Measurements from ENCODE around the gene PHKB. TPM values are rescaled to one million over a fixed set of nuclear protein-coding genes. Genes with fewer than 3 reads are reported as not detected.

Gene PHKB
- total RNA-seq, 1 experiment from 2014 or later = 81.3 TPM

DNA sequence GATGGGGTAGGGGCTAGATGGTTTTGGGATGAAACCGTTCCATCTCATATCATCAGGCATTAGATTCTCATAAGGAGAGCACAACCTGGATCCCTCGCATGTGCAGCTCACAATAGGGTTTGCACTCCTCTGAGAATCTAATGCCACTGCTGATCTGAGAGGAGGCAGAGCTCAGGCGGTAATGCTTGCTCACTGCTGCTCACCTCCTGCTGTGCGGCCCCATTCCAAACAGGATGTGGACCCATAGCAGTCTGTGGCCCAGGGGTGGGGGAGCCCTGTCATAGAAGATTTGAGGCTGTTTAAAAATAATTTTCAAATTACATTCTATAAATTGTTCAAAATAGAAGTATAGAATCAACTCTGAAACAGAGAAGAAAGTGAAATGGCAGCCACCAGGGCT, 50.8 kb downstream of the PHKB start:
- H3K27me3 ChIP-seq (ENCODE audit: insufficient read depth, low read depth) = no peaks in the 10 kb centered on the region
- H3K4me3 ChIP-seq = no peak overlapping the region
- H3K9me2 ChIP-seq (ENCODE audit: insufficient read depth) = no peaks in the 10 kb centered on the region
- no peak overlapping the region for H3K27ac ChIP-seq
- CTCF ChIA-PET = no interaction called here
- H3K9me3 ChIP-seq (ENCODE audit: insufficient read depth, low read depth) = no peaks in the 10 kb centered on the region
- no peak overlapping the region for H2AFZ ChIP-seq
- BruUV-seq (replicated peaks) = no TSS peak
- POLR2A ChIA-PET (ENCODE audit: unreplicated experiment) = no interaction called here
- H3F3A ChIP-seq (ENCODE audit: insufficient read depth, low read depth) = no peaks in the 10 kb centered on the region
- H3K36me3 ChIP-seq (ENCODE audit: low read depth) = 0 out of 2 replicates have a peak, but pooled peaks cover 7% of the 10 kb centered on the region
- no peak overlapping the region for H3K4me2 ChIP-seq
- TF ChIP-seq EZH2 (IDR thresholded peaks at IDR 0.05; ENCODE audit: low read depth) = no peak
- TF ChIP-seq, protein P1, sequence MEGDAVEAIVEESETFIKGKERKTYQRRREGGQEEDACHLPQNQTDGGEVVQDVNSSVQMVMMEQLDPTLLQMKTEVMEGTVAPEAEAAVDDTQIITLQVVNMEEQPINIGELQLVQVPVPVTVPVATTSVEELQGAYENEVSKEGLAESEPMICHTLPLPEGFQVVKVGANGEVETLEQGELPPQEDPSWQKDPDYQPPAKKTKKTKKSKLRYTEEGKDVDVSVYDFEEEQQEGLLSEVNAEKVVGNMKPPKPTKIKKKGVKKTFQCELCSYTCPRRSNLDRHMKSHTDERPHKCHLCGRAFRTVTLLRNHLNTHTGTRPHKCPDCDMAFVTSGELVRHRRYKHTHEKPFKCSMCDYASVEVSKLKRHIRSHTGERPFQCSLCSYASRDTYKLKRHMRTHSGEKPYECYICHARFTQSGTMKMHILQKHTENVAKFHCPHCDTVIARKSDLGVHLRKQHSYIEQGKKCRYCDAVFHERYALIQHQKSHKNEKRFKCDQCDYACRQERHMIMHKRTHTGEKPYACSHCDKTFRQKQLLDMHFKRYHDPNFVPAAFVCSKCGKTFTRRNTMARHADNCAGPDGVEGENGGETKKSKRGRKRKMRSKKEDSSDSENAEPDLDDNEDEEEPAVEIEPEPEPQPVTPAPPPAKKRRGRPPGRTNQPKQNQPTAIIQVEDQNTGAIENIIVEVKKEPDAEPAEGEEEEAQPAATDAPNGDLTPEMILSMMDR (conservative IDR thresholded peaks at IDR 0.05) = no peak
- H4K20me1 ChIP-seq (ENCODE audit: insufficient read depth) = 0 out of 2 replicates have a peak, but pooled peaks cover 5% of the 10 kb centered on the region
- intact Hi-C loops (cut with micrococcal nuclease; ENCODE audit: unreplicated experiment) = no loop called here
- DNase-seq = no peak
- no peaks in the 10 kb centered on the region for H3K4me1 ChIP-seq (replicated peaks; ENCODE audit: insufficient read depth)
- H3K79me2 ChIP-seq (ENCODE audit: low read depth) = no peaks in the 10 kb centered on the region

DNA sequence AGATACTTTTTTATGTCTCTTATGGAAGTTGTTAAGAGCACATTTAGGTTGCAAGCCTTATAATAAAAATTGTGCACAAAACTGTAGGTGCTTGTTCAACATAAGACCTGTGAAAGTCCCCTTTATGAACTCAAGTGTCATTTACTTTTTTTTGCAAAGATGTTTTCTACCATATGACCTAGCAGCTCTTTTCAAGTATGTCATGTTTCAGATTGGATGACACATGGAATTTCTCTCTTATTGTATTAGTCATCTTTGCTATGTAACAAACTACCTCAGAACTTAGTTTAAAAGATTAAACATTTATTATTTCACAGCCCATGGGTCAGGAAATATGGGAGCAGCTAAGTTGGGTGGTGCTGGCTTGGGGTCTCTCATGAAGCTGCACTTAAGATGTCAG, 57.9 kb downstream of the PHKB start:
- Histone ChIP-seq H3K9me3 (ENCODE audit: insufficient read depth, low read depth) (no peaks in the 10 kb centered on the region), H3K4me2 (no peak overlapping the region), H2AFZ (no peak overlapping the region), H4K20me1 (ENCODE audit: insufficient read depth) (0 out of 2 replicates have a peak, but pooled peaks cover 5% of the 10 kb centered on the region), H3K79me2 (ENCODE audit: low read depth) (no peaks in the 10 kb centered on the region), H3K27ac (no peak overlapping the region), H3K4me3 (no peak overlapping the region), H3K36me3 (ENCODE audit: low read depth) (0 out of 2 replicates have a peak, but pooled peaks cover 9% of the 10 kb centered on the region), H3K9me2 (ENCODE audit: insufficient read depth) (no peaks in the 10 kb centered on the region), H3K4me1 (replicated peaks; ENCODE audit: insufficient read depth) (no peaks in the 10 kb centered on the region), H3K27me3 (ENCODE audit: insufficient read depth, low read depth) (no peaks in the 10 kb centered on the region), H3F3A (ENCODE audit: insufficient read depth, low read depth) (no peaks in the 10 kb centered on the region)
- ChIA-PET POLR2A (ENCODE audit: unreplicated experiment) (no interaction called here), CTCF (no interaction called here)
- no peak for DNase-seq
- no peak for TF ChIP-seq EZH2 (IDR thresholded peaks at IDR 0.05; ENCODE audit: low read depth)
- TF ChIP-seq, protein P1 (conservative IDR thresholded peaks at IDR 0.05) = no peak
- no TSS peak for BruUV-seq (replicated peaks)
- intact Hi-C loops (cut with micrococcal nuclease; ENCODE audit: unreplicated experiment) = no loop called here

DNA sequence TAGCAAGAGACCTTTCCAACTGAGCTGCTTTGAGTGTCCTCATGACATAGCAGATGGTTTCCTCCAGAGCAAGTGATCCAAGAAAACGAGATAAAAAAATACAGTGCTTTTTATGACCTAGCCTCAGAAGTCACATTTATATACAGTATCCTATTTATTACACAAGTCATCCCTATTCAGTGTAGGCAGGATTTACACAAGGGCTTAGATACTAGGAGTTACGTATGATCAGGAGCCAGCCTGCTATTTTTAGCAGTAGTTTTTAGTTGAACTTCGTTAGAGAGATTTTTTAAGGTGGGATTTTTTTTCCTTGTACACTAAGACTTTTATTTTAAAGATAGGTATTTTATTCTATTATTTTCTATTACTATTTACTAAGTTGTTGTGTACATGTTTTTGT, 58.4 kb downstream of the PHKB start:
- H3K4me1 ChIP-seq (replicated peaks; ENCODE audit: insufficient read depth) = no peaks in the 10 kb centered on the region
- no peaks in the 10 kb centered on the region for H3K79me2 ChIP-seq (ENCODE audit: low read depth)
- no peak overlapping the region for H3K4me2 ChIP-seq
- no peaks in the 10 kb centered on the region for H3K9me2 ChIP-seq (ENCODE audit: insufficient read depth)
- no peak for DNase-seq
- intact Hi-C loops (cut with micrococcal nuclease; ENCODE audit: unreplicated experiment) = no loop called here
- H3K27ac ChIP-seq = no peak overlapping the region
- no peak overlapping the region for H2AFZ ChIP-seq
- H4K20me1 ChIP-seq (ENCODE audit: insufficient read depth) = 0 out of 2 replicates have a peak, but pooled peaks cover 5% of the 10 kb centered on the region
- CTCF ChIA-PET = no interaction called here
- no peaks in the 10 kb centered on the region for H3F3A ChIP-seq (ENCODE audit: insufficient read depth, low read depth)
- no peaks in the 10 kb centered on the region for H3K27me3 ChIP-seq (ENCODE audit: insufficient read depth, low read depth)
- TF ChIP-seq, protein P1 (conservative IDR thresholded peaks at IDR 0.05) = no peak
- no peak for TF ChIP-seq EZH2 (IDR thresholded peaks at IDR 0.05; ENCODE audit: low read depth)
- no peaks in the 10 kb centered on the region for H3K9me3 ChIP-seq (ENCODE audit: insufficient read depth, low read depth)
- POLR2A ChIA-PET (ENCODE audit: unreplicated experiment) = no interaction called here
- no TSS peak for BruUV-seq (replicated peaks)
- H3K36me3 ChIP-seq (ENCODE audit: low read depth) = 0 out of 2 replicates have a peak, but pooled peaks cover 9% of the 10 kb centered on the region
- no peak overlapping the region for H3K4me3 ChIP-seq

All from PC-9 (cell line).